ENCODE data around the gene NUP214.
"Not testable (repeated sequence)": the region's sequence is repeated elsewhere in the genome, so short reads cannot be mapped to it uniquely, and the experiment has no call there.

The NUP214 gene

DNA sequence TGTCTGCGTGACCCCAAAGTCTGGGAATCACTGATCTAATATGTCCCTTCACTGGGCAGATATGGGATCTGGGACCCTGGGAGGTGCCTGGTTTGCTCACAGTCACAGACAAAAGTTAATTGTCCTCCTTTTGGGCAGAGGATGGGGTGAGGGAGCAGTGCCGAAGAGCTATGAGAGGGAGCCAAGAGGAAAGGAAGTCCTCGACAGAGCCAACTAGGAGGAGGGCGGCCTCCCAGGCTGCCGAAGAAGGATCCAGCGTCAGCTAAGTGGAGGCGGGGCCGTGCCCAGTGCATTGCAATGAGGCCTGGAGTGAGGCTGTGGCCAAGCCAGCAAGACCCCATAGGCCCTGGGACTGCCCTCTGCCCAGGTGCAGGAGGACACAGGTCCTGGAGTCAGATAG is 17.6 kb upstream of the NUP214 start:
- Histone ChIP-seq H3K9ac (ENCODE audit: low read depth, low read length) (no peak overlapping the region), H3K9me3 (ENCODE audit: control insufficient read depth, insufficient read depth, low read length) (no peaks in the 10 kb centered on the region), H3K27me3 (ENCODE audit: control insufficient read depth, insufficient read depth, low read length) (no peaks in the 10 kb centered on the region), H3K4me3 (ENCODE audit: low read depth, low read length) (no peak overlapping the region), H3K4me1 (ENCODE audit: control insufficient read depth, insufficient read depth, low read length) (peaks cover 25% of the 10 kb centered on the region), H3K27ac (ENCODE audit: low read depth, low read length) (no peak overlapping the region), H3K36me3 (ENCODE audit: control insufficient read depth, insufficient read depth, low read length) (peaks cover 40% of the 10 kb centered on the region)

GRCh38 chr9:131111186-131111853 is 14.1 kb upstream of the NUP214 start:
- Histone ChIP-seq H3K4me3 (ENCODE audit: low read depth, low read length) (no peak overlapping the region), H3K4me1 (ENCODE audit: control insufficient read depth, insufficient read depth, low read length) (peaks cover 15% of the 10 kb centered on the region), H3K27me3 (ENCODE audit: control insufficient read depth, insufficient read depth, low read length) (no peaks in the 10 kb centered on the region), H3K27ac (ENCODE audit: low read depth, low read length) (peak overlapping the region; percentile 82), H3K36me3 (ENCODE audit: control insufficient read depth, insufficient read depth, low read length) (peaks cover 38% of the 10 kb centered on the region), H3K9me3 (ENCODE audit: control insufficient read depth, insufficient read depth, low read length) (no peaks in the 10 kb centered on the region), H3K9ac (ENCODE audit: low read depth, low read length) (no peak overlapping the region; the same call in 1 of the 2 replicates)

- peaks cover 15% of the 10 kb centered on the region for H3K4me1 ChIP-seq (ENCODE audit: control insufficient read depth, insufficient read depth, low read length)
- no peaks in the 10 kb centered on the region for H3K27me3 ChIP-seq (ENCODE audit: control insufficient read depth, insufficient read depth, low read length)
- peak overlapping the region; percentile 82 for H3K27ac ChIP-seq (ENCODE audit: low read depth, low read length)
- no peak overlapping the region for H3K4me3 ChIP-seq (ENCODE audit: low read depth, low read length)
- H3K36me3 ChIP-seq (ENCODE audit: control insufficient read depth, insufficient read depth, low read length), result peaks cover 39% of the 10 kb centered on the region
- H3K9ac ChIP-seq (ENCODE audit: low read depth, low read length), result no peak overlapping the region
- H3K9me3 ChIP-seq (ENCODE audit: control insufficient read depth, insufficient read depth, low read length), result no peaks in the 10 kb centered on the region
Observed at GRCh38 chr9:131111854-131112311, 13.5 kb upstream of the NUP214 start.

DNA sequence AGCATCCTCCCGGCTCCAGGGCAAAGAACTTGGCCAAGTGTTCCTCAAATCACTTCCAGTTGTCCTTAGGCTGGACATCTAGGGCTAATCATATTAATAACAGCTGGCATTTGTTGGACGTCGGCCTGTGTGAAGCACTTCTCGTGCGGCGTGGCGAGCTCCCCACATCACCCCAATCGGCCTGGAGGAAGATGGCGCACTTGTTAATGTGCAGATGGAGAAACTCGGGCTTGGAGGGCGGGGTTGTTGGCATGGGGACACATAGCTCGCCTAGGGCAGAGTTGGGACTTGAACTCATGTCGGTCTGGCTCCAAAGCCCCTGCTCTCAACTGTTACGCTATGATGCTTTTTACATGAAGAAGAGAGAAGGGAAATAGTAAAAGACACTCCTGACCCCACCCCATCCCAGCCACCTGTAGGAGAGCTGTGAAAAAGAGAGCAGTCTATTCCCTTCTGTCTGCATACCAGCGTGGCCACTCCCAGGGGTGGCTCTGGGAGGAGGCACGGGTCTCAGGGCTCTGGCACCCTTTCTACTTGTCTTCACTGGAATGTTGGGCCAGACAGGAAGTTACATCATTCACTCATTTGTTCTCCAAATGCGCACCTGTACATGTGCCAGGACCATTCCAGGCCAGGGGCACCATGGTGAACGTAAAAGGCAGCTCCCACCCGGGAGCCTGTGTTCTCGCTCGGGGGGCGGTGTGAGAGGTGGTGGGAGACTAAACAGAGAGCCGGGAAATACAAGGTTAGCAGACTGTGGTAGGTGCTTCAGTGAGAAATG is 12.8 kb upstream of the NUP214 start:
- no peak overlapping the region for H3K4me3 ChIP-seq (ENCODE audit: low read depth, low read length)
- H3K9me3 ChIP-seq (ENCODE audit: control insufficient read depth, insufficient read depth, low read length), result no peaks in the 10 kb centered on the region
- no peaks in the 10 kb centered on the region for H3K27me3 ChIP-seq (ENCODE audit: control insufficient read depth, insufficient read depth, low read length)
- H3K9ac ChIP-seq (ENCODE audit: low read depth, low read length), result no peak overlapping the region; the same call in 1 of the 2 replicates
- peaks cover 42% of the 10 kb centered on the region for H3K36me3 ChIP-seq (ENCODE audit: control insufficient read depth, insufficient read depth, low read length)
- peak overlapping the region; percentile 82 for H3K27ac ChIP-seq (ENCODE audit: low read depth, low read length)
- peaks cover 15% of the 10 kb centered on the region for H3K4me1 ChIP-seq (ENCODE audit: control insufficient read depth, insufficient read depth, low read length)

- H3K27ac ChIP-seq (ENCODE audit: low read depth, low read length), result no peak overlapping the region
- no peaks in the 10 kb centered on the region for H3K27me3 ChIP-seq (ENCODE audit: control insufficient read depth, insufficient read depth, low read length)
- no peak overlapping the region for H3K4me3 ChIP-seq (ENCODE audit: low read depth, low read length)
- H3K9ac ChIP-seq (ENCODE audit: low read depth, low read length), result no peak overlapping the region
- no peaks in the 10 kb centered on the region for H3K9me3 ChIP-seq (ENCODE audit: control insufficient read depth, insufficient read depth, low read length)
- peaks cover 48% of the 10 kb centered on the region for H3K36me3 ChIP-seq (ENCODE audit: control insufficient read depth, insufficient read depth, low read length)
- peaks cover 15% of the 10 kb centered on the region for H3K4me1 ChIP-seq (ENCODE audit: control insufficient read depth, insufficient read depth, low read length)
Observed at GRCh38 chr9:131113655-131114054, 11.7 kb upstream of the NUP214 start.

DNA sequence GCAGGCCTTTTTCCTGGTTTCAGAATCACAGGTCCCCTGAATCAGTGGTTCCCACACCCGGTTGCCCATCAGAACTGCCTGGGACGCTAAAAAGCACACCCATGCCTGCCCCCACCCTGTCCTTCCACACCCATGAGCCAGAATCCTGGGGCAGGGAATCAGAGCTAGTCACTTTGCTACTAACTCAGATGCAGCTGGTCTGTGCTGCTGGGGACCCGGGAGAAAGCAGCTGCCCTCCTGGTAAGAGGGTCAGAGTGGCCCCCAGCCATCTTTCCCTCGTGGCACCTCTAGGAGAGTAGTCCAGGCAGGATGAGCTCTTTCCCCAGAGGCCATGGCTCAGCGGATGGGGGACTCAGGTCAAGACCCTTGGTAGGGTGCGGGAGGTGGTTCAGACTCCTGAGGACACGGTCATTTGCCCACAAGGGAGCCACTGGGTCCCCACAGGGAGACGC is 11.3 kb upstream of the NUP214 start:
- Histone ChIP-seq H3K36me3 (ENCODE audit: control insufficient read depth, insufficient read depth, low read length) (peaks cover 48% of the 10 kb centered on the region), H3K9me3 (ENCODE audit: control insufficient read depth, insufficient read depth, low read length) (no peaks in the 10 kb centered on the region), H3K4me1 (ENCODE audit: control insufficient read depth, insufficient read depth, low read length) (peaks cover 15% of the 10 kb centered on the region), H3K27ac (ENCODE audit: low read depth, low read length) (no peak overlapping the region), H3K4me3 (ENCODE audit: low read depth, low read length) (no peak overlapping the region), H3K27me3 (ENCODE audit: control insufficient read depth, insufficient read depth, low read length) (no peaks in the 10 kb centered on the region), H3K9ac (ENCODE audit: low read depth, low read length) (no peak overlapping the region)

GRCh38 chr9:131115360-131115742 is 10.0 kb upstream of the NUP214 start:
- not testable (repeated sequence) for H3K27ac ChIP-seq (ENCODE audit: low read depth, low read length); H3K27me3 ChIP-seq (ENCODE audit: control insufficient read depth, insufficient read depth, low read length); H3K9ac ChIP-seq (ENCODE audit: low read depth, low read length); H3K9me3 ChIP-seq (ENCODE audit: control insufficient read depth, insufficient read depth, low read length); H3K4me3 ChIP-seq (ENCODE audit: low read depth, low read length)
- Histone ChIP-seq H3K36me3 (ENCODE audit: control insufficient read depth, insufficient read depth, low read length) (peaks cover 55% of the 10 kb centered on the region), H3K4me1 (ENCODE audit: control insufficient read depth, insufficient read depth, low read length) (peaks cover 10% of the 10 kb centered on the region)

DNA sequence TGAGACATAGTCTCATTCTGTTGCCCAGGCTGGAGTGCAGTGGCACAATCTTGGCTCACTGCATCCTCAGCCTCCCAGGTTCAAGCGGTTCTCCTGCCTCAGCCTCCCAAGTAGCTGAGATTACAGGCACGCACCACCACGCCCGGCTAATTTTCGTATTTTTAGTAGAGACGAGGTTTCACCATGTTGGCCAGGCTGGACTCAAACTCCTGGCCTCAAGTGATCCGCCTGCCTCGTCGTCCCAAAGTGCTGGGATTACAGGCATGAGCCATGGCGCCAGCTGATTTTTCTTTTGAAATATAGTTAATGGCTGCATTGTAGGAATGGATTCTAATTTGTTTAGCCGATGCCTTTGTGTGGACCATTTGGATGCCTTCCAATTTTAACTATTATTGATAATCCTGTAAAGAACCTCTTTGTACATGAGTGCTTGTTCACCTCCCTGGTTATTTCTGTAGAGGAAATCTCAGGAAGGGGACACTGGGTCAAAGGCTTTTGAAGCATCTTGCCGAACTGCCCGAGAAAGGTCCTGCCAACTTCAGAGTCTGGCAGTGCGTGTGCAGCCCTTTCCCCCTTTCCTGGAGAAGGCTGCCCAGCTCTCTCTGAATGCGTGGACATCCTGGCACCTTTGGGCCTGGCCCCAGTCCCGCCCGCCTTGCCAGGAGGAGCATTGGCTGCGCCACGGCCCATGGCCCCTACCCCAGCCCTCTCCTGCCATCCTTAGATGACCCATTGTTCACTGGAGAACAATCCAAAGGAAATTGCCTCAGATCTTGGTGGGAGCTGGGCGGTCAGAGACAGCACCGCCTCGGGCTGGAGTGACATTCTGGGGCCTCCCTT is 8.9 kb upstream of the NUP214 start:
- Histone ChIP-seq H3K27ac (ENCODE audit: low read depth, low read length) (no peak overlapping the region), H3K36me3 (ENCODE audit: control insufficient read depth, insufficient read depth, low read length) (peaks cover 66% of the 10 kb centered on the region), H3K9me3 (ENCODE audit: control insufficient read depth, insufficient read depth, low read length) (no peaks in the 10 kb centered on the region), H3K4me1 (ENCODE audit: control insufficient read depth, insufficient read depth, low read length) (peaks cover 5% of the 10 kb centered on the region), H3K27me3 (ENCODE audit: control insufficient read depth, insufficient read depth, low read length) (no peaks in the 10 kb centered on the region), H3K9ac (ENCODE audit: low read depth, low read length) (no peak overlapping the region), H3K4me3 (ENCODE audit: low read depth, low read length) (no peak overlapping the region)

DNA sequence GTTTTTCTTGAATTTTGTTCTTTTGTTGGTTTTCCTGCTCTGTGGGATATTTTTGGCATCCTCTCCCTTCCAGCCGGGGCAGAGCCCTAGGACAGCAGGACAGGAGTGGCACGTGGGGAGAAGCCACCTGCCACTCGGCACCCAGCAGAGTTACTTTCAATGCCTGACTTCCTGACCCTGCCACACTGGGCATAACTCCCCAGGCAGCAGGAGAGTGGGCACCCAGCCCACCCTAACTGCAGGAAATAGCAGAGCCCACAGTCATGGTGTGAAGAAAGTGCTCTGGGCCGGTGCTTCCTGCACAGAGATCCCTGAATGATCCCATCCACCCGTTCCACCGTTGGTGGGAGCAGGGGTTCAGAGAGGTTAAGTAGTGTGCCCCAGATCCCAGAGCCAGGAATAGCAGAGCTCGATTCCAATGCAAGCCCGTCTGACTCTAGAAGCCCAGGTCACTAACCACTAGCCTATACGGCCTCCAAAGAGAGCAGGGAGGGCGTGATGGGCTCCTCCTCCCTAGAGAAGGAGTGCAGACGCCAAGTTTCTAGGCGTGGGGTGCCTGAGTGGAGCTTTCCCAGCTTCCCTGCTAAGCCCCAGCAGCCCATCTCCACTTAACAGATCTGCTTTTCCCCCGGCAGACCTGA is 8.1 kb upstream of the NUP214 start:
- Histone ChIP-seq H3K9ac (ENCODE audit: low read depth, low read length) (no peak overlapping the region), H3K27ac (ENCODE audit: low read depth, low read length) (no peak overlapping the region), H3K27me3 (ENCODE audit: control insufficient read depth, insufficient read depth, low read length) (no peaks in the 10 kb centered on the region), H3K9me3 (ENCODE audit: control insufficient read depth, insufficient read depth, low read length) (no peaks in the 10 kb centered on the region), H3K36me3 (ENCODE audit: control insufficient read depth, insufficient read depth, low read length) (peaks cover 71% of the 10 kb centered on the region), H3K4me1 (ENCODE audit: control insufficient read depth, insufficient read depth, low read length) (no peaks in the 10 kb centered on the region), H3K4me3 (ENCODE audit: low read depth, low read length) (no peak overlapping the region)

DNA sequence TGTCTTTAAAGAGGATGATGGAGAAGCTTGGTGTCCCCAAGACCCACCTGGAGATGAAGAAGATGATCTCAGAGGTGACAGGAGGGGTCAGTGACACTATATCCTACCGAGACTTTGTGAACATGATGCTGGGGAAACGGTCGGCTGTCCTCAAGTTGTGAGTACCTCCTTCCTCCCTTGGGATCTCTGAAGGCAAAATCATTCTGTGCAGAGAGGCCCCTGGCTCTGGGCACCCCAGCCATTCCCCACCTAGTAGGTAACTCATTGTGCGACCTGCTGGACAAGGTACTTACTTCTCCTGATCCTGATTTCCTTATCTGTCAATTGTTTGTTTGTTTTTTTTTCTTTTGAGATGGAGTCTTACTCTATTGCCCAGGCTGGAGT is 7.6 kb upstream of the NUP214 start:
- Histone ChIP-seq H3K9me3 (ENCODE audit: control insufficient read depth, insufficient read depth, low read length) (no peaks in the 10 kb centered on the region), H3K4me3 (ENCODE audit: low read depth, low read length) (no peak overlapping the region), H3K9ac (ENCODE audit: low read depth, low read length) (no peak overlapping the region), H3K27me3 (ENCODE audit: control insufficient read depth, insufficient read depth, low read length) (no peaks in the 10 kb centered on the region), H3K27ac (ENCODE audit: low read depth, low read length) (no peak overlapping the region), H3K36me3 (ENCODE audit: control insufficient read depth, insufficient read depth, low read length) (peaks cover 66% of the 10 kb centered on the region), H3K4me1 (ENCODE audit: control insufficient read depth, insufficient read depth, low read length) (no peaks in the 10 kb centered on the region)

All from HUES48 (cell line).